ENCODE measurements around the gene GRIN2B.

The GRIN2B gene

GRCh38 chr12:13961971-13962370 is 19.4 kb downstream of the GRIN2B start:
- Histone ChIP-seq H3K4me1 (peaks cover 32% of the 10 kb centered on the region), H3K9ac (no peak overlapping the region), H4K20me1 (no peaks in the 10 kb centered on the region), H3K4me3 (no peak overlapping the region), H3K27ac (no peak overlapping the region), H3K36me3 (no peaks in the 10 kb centered on the region), H3K9me3 (peaks cover 4% of the 10 kb centered on the region; the same call in 1 of the 2 replicates), H3K4me2 (no peak overlapping the region), H3K27me3 (no peaks in the 10 kb centered on the region)
- TF ChIP-seq Cebpa-rat (IDR thresholded peaks at IDR 0.05) = no peak

GRCh38 chr12:13959131-13959723 is 22.2 kb downstream of the GRIN2B start:
- Histone ChIP-seq H4K20me1 (no peaks in the 10 kb centered on the region), H3K9me3 (peaks cover 4% of the 10 kb centered on the region; the same call in 1 of the 2 replicates), H3K9ac (no peak overlapping the region), H3K27me3 (no peaks in the 10 kb centered on the region), H3K27ac (no peak overlapping the region), H3K36me3 (no peaks in the 10 kb centered on the region), H3K4me3 (no peak overlapping the region), H3K4me2 (no peak overlapping the region), H3K4me1 (peaks cover 33% of the 10 kb centered on the region)
- no peak for TF ChIP-seq Cebpa-rat (IDR thresholded peaks at IDR 0.05)

- no peak overlapping the region for H3K4me3 ChIP-seq
- H3K4me2 ChIP-seq = peak overlapping the region; percentile 56
- no peaks in the 10 kb centered on the region for H3K27me3 ChIP-seq
- H3K36me3 ChIP-seq = no peaks in the 10 kb centered on the region
- peak overlapping the region; percentile 34; the same call in 1 of the 2 replicates for H3K27ac ChIP-seq
- peaks cover 4% of the 10 kb centered on the region; the same call in 1 of the 2 replicates for H3K9me3 ChIP-seq
- no peak for TF ChIP-seq Cebpa-rat (IDR thresholded peaks at IDR 0.05)
- H3K4me1 ChIP-seq = peaks cover 33% of the 10 kb centered on the region
- H4K20me1 ChIP-seq = no peaks in the 10 kb centered on the region
- no peak overlapping the region for H3K9ac ChIP-seq
These were observed 23.8 kb downstream of the GRIN2B start for GRCh38 chr12:13957576-13957975.

- Histone ChIP-seq H3K4me2 (no peak overlapping the region), H3K27ac (no peak overlapping the region), H3K4me1 (peaks cover 33% of the 10 kb centered on the region), H3K9ac (no peak overlapping the region), H3K36me3 (no peaks in the 10 kb centered on the region), H3K4me3 (no peak overlapping the region), H3K27me3 (no peaks in the 10 kb centered on the region), H3K9me3 (peaks cover 4% of the 10 kb centered on the region; the same call in 1 of the 2 replicates), H4K20me1 (no peaks in the 10 kb centered on the region)
- TF ChIP-seq Cebpa-rat (IDR thresholded peaks at IDR 0.05) = no peak
These were observed 25.3 kb downstream of the GRIN2B start for GRCh38 chr12:13956060-13956590.

GRCh38 chr12:13952096-13952495 is 29.3 kb downstream of the GRIN2B start:
- Histone ChIP-seq H3K9me3 (no peaks in the 10 kb centered on the region), H3K4me3 (no peak overlapping the region), H3K27ac (no peak overlapping the region), H4K20me1 (no peaks in the 10 kb centered on the region), H3K36me3 (no peaks in the 10 kb centered on the region), H3K4me2 (no peak overlapping the region), H3K9ac (no peak overlapping the region), H3K4me1 (peaks cover 2% of the 10 kb centered on the region), H3K27me3 (no peaks in the 10 kb centered on the region)
- no peak for TF ChIP-seq Cebpa-rat (IDR thresholded peaks at IDR 0.05)

GRCh38 chr12:13950502-13950901 is 30.9 kb downstream of the GRIN2B start:
- no peaks in the 10 kb centered on the region for H4K20me1 ChIP-seq
- no peak for TF ChIP-seq Cebpa-rat (IDR thresholded peaks at IDR 0.05)
- H3K27me3 ChIP-seq = no peaks in the 10 kb centered on the region
- no peak overlapping the region for H3K4me3 ChIP-seq
- no peak overlapping the region for H3K27ac ChIP-seq
- no peak overlapping the region for H3K9ac ChIP-seq
- no peaks in the 10 kb centered on the region for H3K9me3 ChIP-seq
- no peaks in the 10 kb centered on the region for H3K4me1 ChIP-seq
- no peaks in the 10 kb centered on the region for H3K36me3 ChIP-seq
- no peak overlapping the region for H3K4me2 ChIP-seq

GRCh38 chr12:13948621-13949020 is 32.8 kb downstream of the GRIN2B start:
- H3K9me3 ChIP-seq = no peaks in the 10 kb centered on the region
- H4K20me1 ChIP-seq = no peaks in the 10 kb centered on the region
- no peak overlapping the region for H3K4me3 ChIP-seq
- H3K4me1 ChIP-seq = no peaks in the 10 kb centered on the region
- no peaks in the 10 kb centered on the region for H3K36me3 ChIP-seq
- H3K9ac ChIP-seq = no peak overlapping the region
- H3K4me2 ChIP-seq = no peak overlapping the region
- H3K27me3 ChIP-seq = no peaks in the 10 kb centered on the region
- TF ChIP-seq Cebpa-rat (IDR thresholded peaks at IDR 0.05) = no peak
- no peak overlapping the region for H3K27ac ChIP-seq

GRCh38 chr12:13947276-13947946 is 34.0 kb downstream of the GRIN2B start:
- no peak for TF ChIP-seq Cebpa-rat (IDR thresholded peaks at IDR 0.05)
- Histone ChIP-seq H4K20me1 (no peaks in the 10 kb centered on the region), H3K36me3 (no peaks in the 10 kb centered on the region), H3K9me3 (no peaks in the 10 kb centered on the region), H3K27me3 (no peaks in the 10 kb centered on the region), H3K4me1 (no peaks in the 10 kb centered on the region), H3K4me3 (no peak overlapping the region), H3K27ac (no peak overlapping the region), H3K4me2 (no peak overlapping the region), H3K9ac (no peak overlapping the region)

- H3K4me1 ChIP-seq = no peaks in the 10 kb centered on the region
- no peak overlapping the region for H3K4me3 ChIP-seq
- no peak for TF ChIP-seq Cebpa-rat (IDR thresholded peaks at IDR 0.05)
- H3K9me3 ChIP-seq = no peaks in the 10 kb centered on the region
- H4K20me1 ChIP-seq = no peaks in the 10 kb centered on the region
- no peak overlapping the region for H3K27ac ChIP-seq
- H3K27me3 ChIP-seq = no peaks in the 10 kb centered on the region
- H3K36me3 ChIP-seq = no peaks in the 10 kb centered on the region
- H3K4me2 ChIP-seq = no peak overlapping the region
- no peak overlapping the region for H3K9ac ChIP-seq
These were observed 35.8 kb downstream of the GRIN2B start for GRCh38 chr12:13945641-13946040.

GRCh38 chr12:13945236-13945635 is 36.2 kb downstream of the GRIN2B start:
- Histone ChIP-seq H3K27ac (no peak overlapping the region), H3K9ac (no peak overlapping the region), H4K20me1 (no peaks in the 10 kb centered on the region), H3K9me3 (no peaks in the 10 kb centered on the region), H3K4me2 (no peak overlapping the region), H3K36me3 (no peaks in the 10 kb centered on the region), H3K4me3 (no peak overlapping the region), H3K4me1 (no peaks in the 10 kb centered on the region), H3K27me3 (no peaks in the 10 kb centered on the region)
- no peak for TF ChIP-seq Cebpa-rat (IDR thresholded peaks at IDR 0.05)

All from BLaER1 (cell line).